Caco-2 (cell line): ENCODE results near the gene LY6G5C. TPM values are rescaled to one million over a fixed set of nuclear protein-coding genes. Genes with fewer than 3 reads are reported as not detected.

Experiments used
- BruUV-seq: library from RNA; stranded (reverse); fragments of 400-500 nt; replicated peaks from 2 replicates; lab custom pipeline; 2021; lab: Mats Ljungman, UMichigan
- CTCF ChIA-PET: fragments of 300-600 bp; sonication (Branson Sonifier 250); formaldehyde crosslinking; loops from one replicate; lab custom pipeline; 2022; ENCODE audit warnings: antibody characterized with exemption; lab: Charles Lee
- POLR2A ChIA-PET: fragments of 300-600 bp; sonication (Branson Sonifier 250); formaldehyde crosslinking; loops from one replicate; lab custom pipeline; 2022; ENCODE audit warnings: antibody characterized with exemption; lab: Charles Lee
- DNase-seq, 2 experiments: peaks; one replicate each; pipeline versions ENCODE4 v3.0.0 to v3.0.0-alpha.2; 2020 to 2022
- H3K27me3 ChIP-seq: replicated peaks from 2 replicates; pipeline ENCODE4 v1.6.0; 2011; ENCODE audit warnings: low read length; ENCODE audit not compliant: control insufficient read depth, insufficient read depth
- H3K36me3 ChIP-seq: 2 replicates; pipeline ENCODE4 v1.5.1; 2011; ENCODE audit warnings: low read length; ENCODE audit not compliant: control insufficient read depth, insufficient read depth
- H3K4me1 ChIP-seq: fragments of 250-450 bp; sonication (Bioruptor Pico); 2 replicates; pipeline ENCODE4 v1.5.1; 2020; ENCODE audit warnings: mild to moderate bottlenecking
- H3K4me3 ChIP-seq: 2 replicates; pipeline ENCODE4 v1.5.1; 2011; ENCODE audit warnings: low read depth, mild to moderate bottlenecking, control low read depth, low read length
- H3K9me3 ChIP-seq: fragments of 250-450 bp; sonication (Bioruptor Pico); 2 replicates; pipeline ENCODE4 v1.5.1; 2020; ENCODE audit warnings: mild to moderate bottlenecking, moderate library complexity
- H3K27ac Mint-ChIP-seq: one replicate; pipeline ENCODE4 v1.8.0; 2022; ENCODE audit warnings: mixed read lengths; ENCODE audit not compliant: unreplicated experiment
- H3K27me3 Mint-ChIP-seq: one replicate; pipeline ENCODE4 v1.8.0; 2022; ENCODE audit warnings: mixed read lengths; ENCODE audit not compliant: insufficient read depth, unreplicated experiment
- H3K36me3 Mint-ChIP-seq: one replicate; pipeline ENCODE4 v1.8.0; 2022; ENCODE audit warnings: mild to moderate bottlenecking, mixed read lengths; ENCODE audit not compliant: insufficient read depth, unreplicated experiment
- H3K4me1 Mint-ChIP-seq: one replicate; pipeline ENCODE4 v1.8.0; 2022; ENCODE audit warnings: low read depth, mixed read lengths; ENCODE audit not compliant: unreplicated experiment
- H3K4me3 Mint-ChIP-seq: one replicate; pipeline ENCODE4 v1.8.0; 2022; ENCODE audit warnings: mild to moderate bottlenecking, moderate library complexity, mixed read lengths; ENCODE audit not compliant: unreplicated experiment
- H3K9me3 Mint-ChIP-seq: one replicate; pipeline ENCODE4 v1.8.0; 2022; ENCODE audit warnings: mixed read lengths; ENCODE audit not compliant: unreplicated experiment
- intact Hi-C: fragments of 100-400 bp; cut with micrococcal nuclease; formaldehyde crosslinking; loops from one replicate; pipeline ENCODE4 v1.10.0; 2022; ENCODE audit not compliant: unreplicated experiment
- microRNA-seq: library from miRNA; unstranded; fragments of <30 nt; microRNA quantifications from one replicate; pipeline ENCODE4 v1.2.0, GENCODE V29; 2022
- total RNA-seq: library from RNA; stranded (reverse); gene quantifications from 2 replicates; pipeline ENCODE4 v1.2.3, GENCODE V29; 2022
- TF ChIP-seq, protein P1 (sequence below), 2 experiments: fragments of 200-600 bp in 1 of 2; IDR thresholded peaks; 1 replicate in 1 of 2; 2 replicates in 1 of 2; pipeline versions ENCODE4 v1.5.1 to v1.8.0; 2011 to 2022; ENCODE audit warnings: antibody characterized with exemption in 1 of 2, control low read depth in 1 of 2, inconsistent platforms in 1 of 2, low read depth in 1 of 2, low read length in 1 of 2, mild to moderate bottlenecking in 1 of 2, moderate library complexity in 1 of 2; ENCODE audit not compliant: insufficient read depth in 1 of 2, severe bottlenecking in 1 of 2, unreplicated experiment in 1 of 2

LY6G5C gene
- total RNA-seq, 1 experiment from 2014 or later: 2.9 TPM

DNA sequence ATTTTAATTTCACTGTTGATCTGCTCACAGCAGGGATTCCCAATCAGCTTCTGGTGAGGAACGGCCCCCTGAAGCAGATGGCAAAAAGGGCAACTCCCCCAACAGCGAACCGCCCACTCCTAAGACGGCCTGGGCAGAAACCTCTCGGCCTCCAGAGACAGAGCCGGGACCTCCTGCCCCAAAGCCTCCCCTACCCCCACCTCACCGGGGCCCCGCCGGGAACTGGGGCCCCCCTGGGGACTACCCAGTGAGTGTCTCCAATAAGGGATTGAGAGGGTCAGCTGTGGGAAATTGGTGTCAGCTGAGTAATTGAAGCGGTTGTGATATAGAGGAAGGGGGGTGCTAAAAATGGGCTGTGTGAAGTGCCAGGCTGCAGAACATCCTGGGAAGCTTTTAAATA is 53.9 kb downstream of the LY6G5C start:
- CTCF ChIA-PET: interaction anchor here (0.6 kb wide), 1 partner anchor 908 kb away, joined by 3 read pairs; no protein-coding TSS in a partner anchor
- peaks cover 90% of the 10 kb centered on the region for H3K36me3 Mint-ChIP-seq
- no peaks in the 10 kb centered on the region for H3K9me3 Mint-ChIP-seq
- Histone ChIP-seq H3K4me3 (no peak overlapping the region), H3K27me3 (no peaks in the 10 kb centered on the region), H3K9me3 (no peaks in the 10 kb centered on the region), H3K36me3 (peaks cover 25% of the 10 kb centered on the region), H3K4me1 (peaks cover 9% of the 10 kb centered on the region)
- H3K27me3 Mint-ChIP-seq: no peaks in the 10 kb centered on the region
- DNase-seq: no peak
- H3K4me3 Mint-ChIP-seq: no peak overlapping the region
- TF ChIP-seq, protein P1, sequence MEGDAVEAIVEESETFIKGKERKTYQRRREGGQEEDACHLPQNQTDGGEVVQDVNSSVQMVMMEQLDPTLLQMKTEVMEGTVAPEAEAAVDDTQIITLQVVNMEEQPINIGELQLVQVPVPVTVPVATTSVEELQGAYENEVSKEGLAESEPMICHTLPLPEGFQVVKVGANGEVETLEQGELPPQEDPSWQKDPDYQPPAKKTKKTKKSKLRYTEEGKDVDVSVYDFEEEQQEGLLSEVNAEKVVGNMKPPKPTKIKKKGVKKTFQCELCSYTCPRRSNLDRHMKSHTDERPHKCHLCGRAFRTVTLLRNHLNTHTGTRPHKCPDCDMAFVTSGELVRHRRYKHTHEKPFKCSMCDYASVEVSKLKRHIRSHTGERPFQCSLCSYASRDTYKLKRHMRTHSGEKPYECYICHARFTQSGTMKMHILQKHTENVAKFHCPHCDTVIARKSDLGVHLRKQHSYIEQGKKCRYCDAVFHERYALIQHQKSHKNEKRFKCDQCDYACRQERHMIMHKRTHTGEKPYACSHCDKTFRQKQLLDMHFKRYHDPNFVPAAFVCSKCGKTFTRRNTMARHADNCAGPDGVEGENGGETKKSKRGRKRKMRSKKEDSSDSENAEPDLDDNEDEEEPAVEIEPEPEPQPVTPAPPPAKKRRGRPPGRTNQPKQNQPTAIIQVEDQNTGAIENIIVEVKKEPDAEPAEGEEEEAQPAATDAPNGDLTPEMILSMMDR (IDR thresholded peaks at IDR 0.05; ENCODE audit: insufficient read depth in 1 of 2, low read depth in 1 of 2, low read length in 1 of 2, severe bottlenecking in 1 of 2, unreplicated experiment in 1 of 2): no peak
- H3K27ac Mint-ChIP-seq: no peak overlapping the region
- no TSS peak for BruUV-seq
- intact Hi-C loops: no loop called here
- H3K4me1 Mint-ChIP-seq: peaks cover 8% of the 10 kb centered on the region
- POLR2A ChIA-PET: no interaction called here

Small RNA genes lying within 50 kb of the gene (microRNA-seq; reads per million reads assigned to microRNA genes)
- gene MIR4646 (0.93 reads per million), gene MIR6832 (0.74 reads per million)

Other genes starting within 250 kb of the LY6G5C start
- 6.4 and 7.5 TPM in 2 replicates for gene MICB, start 182.9 kb downstream of the LY6G5C start, total RNA-seq
- not detected in 2 replicates for gene MCCD1, start 152.1 kb downstream of the LY6G5C start, total RNA-seq
- gene DDX39B, start 139.1 kb downstream of the LY6G5C start, total RNA-seq: 416 and 423 TPM in 2 replicates
- 0.26 and 0.43 TPM in 2 replicates for gene ATP6V1G2, start 134.5 kb downstream of the LY6G5C start, total RNA-seq
- 14.7 and 17.4 TPM in 2 replicates for gene NFKBIL1, start 133.5 kb downstream of the LY6G5C start, total RNA-seq
- gene LTA, start 108.8 kb downstream of the LY6G5C start, total RNA-seq: not detected in 2 replicates
- not detected in 2 replicates for gene TNF, start 105.5 kb downstream of the LY6G5C start, total RNA-seq
- not detected in 2 replicates for gene LTB, start 98.6 kb downstream of the LY6G5C start, total RNA-seq
- not detected in 2 replicates for gene LST1, start 94.8 kb downstream of the LY6G5C start, total RNA-seq
- gene NCR3, start 88.1 kb downstream of the LY6G5C start, total RNA-seq: not detected in 2 replicates
- gene AIF1, start 65.8 kb downstream of the LY6G5C start, total RNA-seq: 2.2 and 2.7 TPM in 2 replicates
- gene PRRC2A, start 60.4 kb downstream of the LY6G5C start, total RNA-seq: 213 and 222 TPM in 2 replicates
- gene BAG6, start 28.4 kb downstream of the LY6G5C start, total RNA-seq: 354 and 376 TPM in 2 replicates
- 14.8 and 15.8 TPM in 2 replicates for gene APOM, start 25.2 kb downstream of the LY6G5C start, total RNA-seq
- gene C6orf47, start 20.3 kb downstream of the LY6G5C start, total RNA-seq: 19.4 and 19.7 TPM in 2 replicates
- gene GPANK1, start 16.1 kb downstream of the LY6G5C start, total RNA-seq: 20.3 TPM in 2 replicates
- 219 and 221 TPM in 2 replicates for gene CSNK2B, start 15.0 kb downstream of the LY6G5C start, total RNA-seq
- gene LY6G5B, start 11.1 kb downstream of the LY6G5C start, total RNA-seq: 13.9 and 17.5 TPM in 2 replicates
- gene ABHD16A, start 22.3 kb upstream of the LY6G5C start, total RNA-seq: 62.7 and 63.2 TPM in 2 replicates
- not detected in 2 replicates for gene LY6G6F, start 25.8 kb upstream of the LY6G5C start, total RNA-seq
- not detected in 2 replicates for gene LY6G6D, start 34.3 kb upstream of the LY6G5C start, total RNA-seq
- gene LY6G6C, start 40.7 kb upstream of the LY6G5C start, total RNA-seq: 0.88 and 1.3 TPM in 2 replicates
- gene MPIG6B, start 42.3 kb upstream of the LY6G5C start, total RNA-seq: not detected in 2 replicates
- gene DDAH2, start 48.2 kb upstream of the LY6G5C start, total RNA-seq: 82.4 and 91.6 TPM in 2 replicates
- 374 and 420 TPM in 2 replicates for gene CLIC1, start 55.5 kb upstream of the LY6G5C start, total RNA-seq
- 49.6 and 51.0 TPM in 2 replicates for gene MSH5, start 58.9 kb upstream of the LY6G5C start, total RNA-seq
- gene SAPCD1, start 81.6 kb upstream of the LY6G5C start, total RNA-seq: 6.4 and 13.0 TPM in 2 replicates
- 0.61 and 1.5 TPM in 2 replicates for gene VWA7, start 96.3 kb upstream of the LY6G5C start, total RNA-seq
- gene VARS1, start 114.7 kb upstream of the LY6G5C start, total RNA-seq: 132 and 135 TPM in 2 replicates
- gene LSM2, start 125.9 kb upstream of the LY6G5C start, total RNA-seq: 56.3 and 61.2 TPM in 2 replicates
- 0.86 and 1.6 TPM in 2 replicates for gene HSPA1L, start 134.2 kb upstream of the LY6G5C start, total RNA-seq
- gene HSPA1A, start 134.5 kb upstream of the LY6G5C start, total RNA-seq: 77.3 and 96.9 TPM in 2 replicates
- gene HSPA1B, start 146.7 kb upstream of the LY6G5C start, total RNA-seq: 99.0 and 112 TPM in 2 replicates
- gene NEU1, start 181.8 kb upstream of the LY6G5C start, total RNA-seq: 173 and 176 TPM in 2 replicates
- 0.57 TPM in 1 of 2 replicates, not detected in the other for gene SLC44A4, start 197.9 kb upstream of the LY6G5C start, total RNA-seq
- gene EHMT2, start 216.6 kb upstream of the LY6G5C start, total RNA-seq: 64.3 and 65.7 TPM in 2 replicates
- gene ZBTB12, start 221.0 kb upstream of the LY6G5C start, total RNA-seq: 9.6 and 11.7 TPM in 2 replicates
- 4.8 and 4.9 TPM in 2 replicates for gene C2, start 246.7 kb upstream of the LY6G5C start, total RNA-seq